DMS 273 (cell line): ENCODE data around the gene GREM1.

Source experiments
- DNase-seq: peaks from one replicate; lab custom pipeline; 2025; ENCODE audit not compliant: unreplicated experiment; lab: John Stamatoyannopoulos, UW

Gene GREM1

GRCh38 chr15:32778391-32779176, 60.8 kb downstream of the GREM1 start:
- no peak for DNase-seq

- no peak for DNase-seq
These were observed 64.0 kb downstream of the GREM1 start for GRCh38 chr15:32781781-32782180.

GRCh38 chr15:32784581-32784980, 66.8 kb downstream of the GREM1 start:
- no peak for DNase-seq

- no peak for DNase-seq
These were observed 69.1 kb downstream of the GREM1 start for GRCh38 chr15:32786906-32787305.

- no peak for DNase-seq
These were observed 70.1 kb downstream of the GREM1 start for GRCh38 chr15:32787949-32788348.

GRCh38 chr15:32790352-32790999, 72.7 kb downstream of the GREM1 start:
- DNase-seq: no peak

- no peak for DNase-seq
These were observed 74.6 kb downstream of the GREM1 start for GRCh38 chr15:32792436-32792835.
